ENCODE results near the gene ARCN1. TPM values are rescaled to one million over a fixed set of nuclear protein-coding genes. Genes with fewer than 3 reads are reported as not detected.

ARCN1 gene
- total and polyA plus RNA-seq, 2 experiments from 2014 or later, result 77.6 to 124 TPM

GRCh38 chr11:118605116-118605867, 33.1 kb downstream of the ARCN1 start:
- Histone ChIP-seq H3K9me3 (ENCODE audit: low read depth) (no peaks in the 10 kb centered on the region), H3K27me3 (peaks cover 33% of the 10 kb centered on the region), H3K4me3 (no peak overlapping the region), H3K4me1 (ENCODE audit: low read depth) (peaks cover 20% of the 10 kb centered on the region), H3K36me3 (peaks cover 16% of the 10 kb centered on the region), H3K27ac (peak overlapping the region; percentile 39)
- DNase-seq (ENCODE audit: low read depth in 1 of 2, low spot score in 1 of 2), result peak; percentile 75 to 97
- TF ChIP-seq CTCF (IDR thresholded peaks at IDR 0.05; ENCODE audit: low read depth, low read length), result no peak

GRCh38 chr11:118606157-118606843, 34.1 kb downstream of the ARCN1 start:
- Histone ChIP-seq H3K27ac (no peak overlapping the region), H3K27me3 (peaks cover 43% of the 10 kb centered on the region), H3K4me3 (no peak overlapping the region), H3K4me1 (ENCODE audit: low read depth) (peaks cover 20% of the 10 kb centered on the region), H3K36me3 (peaks cover 10% of the 10 kb centered on the region), H3K9me3 (ENCODE audit: low read depth) (no peaks in the 10 kb centered on the region)
- TF ChIP-seq CTCF (IDR thresholded peaks at IDR 0.05; ENCODE audit: low read depth, low read length), result no peak
- peak in 1 of 2 donors; percentile 40 for DNase-seq (ENCODE audit: low read depth in 1 of 2, low spot score in 1 of 2)

- no peak overlapping the region for H3K4me3 ChIP-seq
- no peak overlapping the region for H3K27ac ChIP-seq
- peaks cover 45% of the 10 kb centered on the region for H3K27me3 ChIP-seq
- peaks cover 20% of the 10 kb centered on the region for H3K4me1 ChIP-seq (ENCODE audit: low read depth)
- no peaks in the 10 kb centered on the region for H3K9me3 ChIP-seq (ENCODE audit: low read depth)
- DNase-seq (ENCODE audit: low read depth in 1 of 2, low spot score in 1 of 2), result no peak
- H3K36me3 ChIP-seq, result peaks cover 5% of the 10 kb centered on the region
- TF ChIP-seq CTCF (IDR thresholded peaks at IDR 0.05; ENCODE audit: low read depth, low read length), result no peak
Measured at GRCh38 chr11:118606844-118607228, 34.6 kb downstream of the ARCN1 start.

GRCh38 chr11:118607401-118608359, 35.5 kb downstream of the ARCN1 start, which contains the start of gene PHLDB1:
PHLDB1 (plus strand) TSS chr11:118607615; CDS start chr11:118613837, 6,222 bp downstream.
- peak; percentile 72 for TF ChIP-seq CTCF (IDR thresholded peaks at IDR 0.05; ENCODE audit: low read depth, low read length)
- Histone ChIP-seq H3K4me3 (peak within 1 kb of the TSS; percentile 50), H3K36me3 (no peaks in the 10 kb centered on the region), H3K27ac (no peak within 1 kb of the TSS), H3K9me3 (ENCODE audit: low read depth) (no peaks in the 10 kb centered on the region), H3K4me1 (ENCODE audit: low read depth) (peaks cover 27% of the 10 kb centered on the region), H3K27me3 (peaks cover 45% of the 10 kb centered on the region)
- peak; percentile 49 to 82 for DNase-seq (ENCODE audit: low read depth in 1 of 2, low spot score in 1 of 2)
